Effector CD4-positive, alpha-beta T cell (primary cell): Measurements from ENCODE around the gene FOXA2.
"Not testable (repeated sequence)": the region's sequence is repeated elsewhere in the genome, so short reads cannot be mapped to it uniquely, and the experiment has no call there.

ENCODE experiments used
- DNase-seq: peaks from one replicate; pipeline ENCODE4 v3.0.0-alpha.2; 2020

Gene FOXA2

DNA sequence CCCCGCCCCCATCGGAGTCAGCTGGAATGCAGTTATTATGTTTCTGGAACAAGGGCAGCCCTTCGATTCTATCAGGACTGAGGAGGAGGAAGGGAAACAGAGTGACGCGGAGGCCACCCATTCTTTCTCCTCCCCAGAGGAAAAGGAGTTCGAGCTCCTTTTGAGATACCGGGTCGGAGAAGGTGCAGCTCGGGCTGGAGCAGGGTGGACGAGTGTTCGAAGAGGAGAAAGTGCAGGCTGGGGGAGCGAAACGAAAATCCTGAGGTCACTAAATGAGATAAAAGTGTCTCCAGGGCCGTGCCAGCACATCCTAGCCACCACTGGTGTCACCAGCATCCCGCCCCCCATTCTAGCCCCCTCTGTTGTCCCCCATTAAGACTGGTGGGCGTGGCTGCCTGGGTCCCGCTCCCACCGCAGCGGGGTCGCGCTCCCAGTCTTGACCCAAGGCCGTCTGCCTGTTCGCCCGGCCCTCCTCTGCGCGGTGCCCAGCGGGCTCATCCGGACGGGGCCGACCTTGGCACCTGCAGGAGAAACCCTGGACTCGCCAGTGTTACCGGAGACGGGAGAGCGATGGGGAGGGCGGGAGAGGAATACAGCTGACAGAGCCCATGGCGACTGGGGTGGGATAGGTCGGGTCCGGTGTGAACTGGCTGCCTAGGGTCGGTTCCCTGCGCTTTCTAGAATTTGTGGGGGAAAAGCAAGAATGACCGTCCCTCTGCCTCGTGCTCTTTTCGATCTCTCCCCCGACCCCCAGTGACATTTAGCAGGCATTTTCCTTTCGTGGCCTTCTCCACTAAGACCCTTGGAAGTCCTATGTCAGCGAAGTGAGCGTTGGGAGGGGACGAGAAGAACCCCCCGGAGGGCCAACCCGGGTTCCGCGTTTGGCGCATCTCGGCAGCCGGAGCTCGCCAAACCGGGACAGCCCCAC, 16.2 kb downstream of the FOXA2 start:
- no peak for DNase-seq

DNA sequence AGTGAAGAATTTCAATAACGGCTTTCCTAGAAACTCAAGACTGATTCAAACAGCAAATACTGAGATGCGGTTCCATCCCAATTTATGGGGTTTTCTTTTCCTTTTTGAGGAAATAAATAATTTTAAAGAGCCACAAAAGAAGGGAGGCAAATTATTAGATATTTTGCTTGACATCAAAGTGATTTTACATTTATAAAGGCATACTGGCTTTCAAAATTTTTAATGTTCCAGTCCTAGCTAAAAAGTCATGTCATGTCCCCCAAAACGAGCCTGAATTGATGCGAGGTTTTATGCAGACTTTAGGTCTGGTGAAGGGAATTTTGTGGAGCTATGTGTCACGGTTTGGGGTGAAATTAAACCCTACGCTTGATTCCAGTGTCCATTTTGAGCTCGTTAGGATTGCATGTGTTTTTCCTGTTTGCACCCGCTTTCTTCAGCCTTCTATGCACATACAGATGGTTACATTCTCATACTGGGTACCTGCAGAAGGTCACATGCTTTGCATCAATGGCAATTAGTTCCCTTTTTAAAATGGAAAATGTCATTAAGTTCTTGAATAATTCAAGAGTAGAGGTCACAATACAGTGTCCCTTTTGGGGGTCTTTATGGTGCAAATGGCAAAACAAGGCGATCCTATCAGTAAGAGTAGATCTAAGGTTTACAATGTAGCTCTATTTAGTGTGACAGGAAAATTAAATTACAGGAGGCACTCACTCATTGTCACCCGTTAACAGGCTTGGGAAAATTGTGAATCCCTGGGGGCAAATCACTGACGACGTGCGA, 17.3 kb downstream of the FOXA2 start:
- no peak for DNase-seq

DNA sequence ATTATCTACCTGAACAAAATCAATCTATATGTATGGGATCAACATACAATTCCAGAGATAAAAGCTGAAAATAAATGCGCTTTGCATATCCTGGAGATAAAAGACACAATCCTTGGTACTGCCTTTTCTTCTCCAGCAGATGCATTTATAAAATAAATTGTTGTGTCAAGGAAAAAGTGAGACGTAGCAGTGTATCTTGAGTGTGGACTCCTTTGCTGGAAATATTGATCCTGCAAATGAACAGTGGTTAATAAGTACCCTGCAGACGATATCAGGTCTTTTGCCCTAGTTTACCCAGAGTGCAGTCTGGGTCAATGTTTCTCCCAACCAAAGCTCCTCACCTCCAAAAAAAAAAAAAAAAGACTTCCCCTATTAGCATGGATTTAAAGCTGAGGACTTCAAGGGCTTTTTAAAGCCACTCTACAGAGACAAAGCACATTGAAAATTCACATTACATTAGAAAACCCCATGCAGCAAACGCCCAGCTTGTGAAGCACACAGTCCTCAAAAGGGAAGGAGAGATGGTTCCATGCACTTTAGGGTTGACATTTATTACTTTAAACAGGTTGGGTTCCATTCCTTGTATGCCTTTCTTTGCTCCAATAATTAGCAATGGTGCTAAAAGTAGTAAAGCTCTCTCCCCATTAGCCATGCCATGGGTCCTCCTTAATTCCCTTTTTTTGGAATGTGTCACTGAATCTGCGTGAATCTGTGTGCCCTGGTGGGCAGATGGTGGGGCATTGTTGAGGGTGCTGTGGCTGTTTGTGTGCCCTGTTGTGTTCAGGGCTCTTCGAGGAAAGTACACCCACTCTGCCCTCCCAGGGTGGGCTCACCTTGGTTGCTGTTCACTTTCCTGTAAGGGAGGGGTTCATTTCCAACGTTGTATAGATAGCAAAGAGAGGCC, 21.1 kb downstream of the FOXA2 start:
- no peak for DNase-seq

DNA sequence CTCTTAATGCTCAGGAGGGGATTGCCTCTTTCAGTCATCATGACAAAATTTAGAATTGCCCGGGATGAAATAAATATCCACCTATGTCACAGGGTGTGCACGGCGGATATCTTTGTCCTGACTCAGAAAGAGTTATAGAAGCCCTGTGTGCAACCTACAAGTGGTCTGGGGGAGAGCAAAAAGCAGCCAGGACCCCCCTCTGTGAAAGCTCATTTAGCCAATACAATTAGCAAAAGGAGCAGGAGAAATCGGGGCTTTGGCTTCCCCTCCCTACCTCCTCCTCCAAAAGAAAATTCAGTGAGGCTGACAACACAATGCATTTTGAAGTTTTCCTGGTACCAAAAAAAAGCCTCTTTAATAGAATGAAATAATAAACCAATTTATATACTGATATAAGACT, 21.8 kb downstream of the FOXA2 start:
- no peak for DNase-seq

DNA sequence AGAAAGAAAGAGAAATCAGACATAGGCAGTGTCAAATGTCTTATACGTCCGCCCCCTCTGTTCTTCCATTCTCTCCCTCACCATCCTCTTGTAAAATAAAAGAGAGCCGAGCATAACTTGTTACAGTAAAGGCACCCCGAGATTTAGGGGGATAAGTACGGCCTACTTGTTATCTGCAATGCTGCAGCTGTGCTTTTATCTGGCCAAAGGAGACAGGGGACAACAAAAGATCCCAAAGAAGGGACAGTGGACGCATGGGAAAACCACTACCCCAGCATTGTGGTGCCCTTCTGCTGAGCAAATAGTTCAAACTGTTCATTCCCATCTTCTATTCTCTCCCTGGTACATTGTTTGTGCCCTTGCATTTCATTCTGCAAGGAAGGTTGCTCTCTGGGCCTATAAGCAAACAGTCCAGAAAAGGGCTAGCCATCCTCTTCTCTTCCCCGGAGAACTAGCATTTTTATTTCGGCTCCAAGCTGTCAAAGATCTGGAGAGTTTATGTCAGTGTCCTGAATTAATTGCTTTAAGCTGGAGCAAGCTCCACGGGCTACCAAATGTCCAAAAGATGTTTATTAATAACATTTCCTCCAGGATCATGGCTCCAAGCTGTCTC, 22.3 kb downstream of the FOXA2 start:
- no peak for DNase-seq

DNA sequence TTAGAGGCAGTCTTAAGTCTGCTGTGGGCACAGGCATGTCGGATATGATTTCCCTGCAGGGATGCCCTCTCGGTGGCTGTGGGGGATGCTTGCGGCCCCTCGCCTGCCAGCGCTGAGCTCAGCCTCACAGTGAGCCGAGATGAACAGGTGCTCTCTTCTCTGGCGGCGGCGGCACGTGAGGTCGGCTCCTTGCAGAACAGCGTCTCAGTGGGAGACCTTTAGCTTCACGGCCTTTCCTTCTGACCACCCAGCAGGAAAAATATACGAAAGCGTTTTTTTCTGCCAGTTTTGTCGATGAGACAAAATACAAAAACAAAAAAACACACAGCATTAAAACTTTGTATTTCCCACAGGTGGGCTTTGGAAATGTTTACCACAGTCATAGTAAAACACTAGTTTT, 23.6 kb downstream of the FOXA2 start:
- DNase-seq = no peak

DNA sequence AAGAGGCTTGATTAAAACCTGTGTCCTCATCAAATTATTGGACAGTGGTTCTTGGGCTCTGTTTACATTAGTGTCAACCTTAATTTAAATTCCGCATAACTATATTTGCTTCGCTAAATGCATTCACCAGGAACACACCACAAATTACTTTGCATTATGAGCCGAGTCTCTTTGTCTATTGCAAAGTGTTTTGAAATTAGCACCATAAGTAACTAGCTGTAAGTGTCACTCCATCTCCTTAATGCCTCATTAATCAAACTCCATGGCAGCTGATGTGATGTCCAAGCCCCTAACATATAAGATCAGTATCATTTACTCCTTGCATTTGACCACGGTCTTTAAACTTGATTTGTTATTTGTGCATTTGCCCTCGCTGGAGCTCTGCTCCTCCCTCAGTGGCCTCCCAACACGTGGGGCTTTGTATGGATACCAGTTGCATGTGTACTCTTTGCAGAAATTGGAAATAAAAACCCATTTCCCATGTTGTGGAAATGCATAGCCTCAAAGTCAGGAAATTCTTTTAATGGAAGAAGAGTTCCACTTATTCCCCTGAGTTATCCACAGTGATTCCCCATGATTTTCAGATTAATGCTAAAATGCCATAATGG, 24.6 kb downstream of the FOXA2 start:
- no peak for DNase-seq

DNA sequence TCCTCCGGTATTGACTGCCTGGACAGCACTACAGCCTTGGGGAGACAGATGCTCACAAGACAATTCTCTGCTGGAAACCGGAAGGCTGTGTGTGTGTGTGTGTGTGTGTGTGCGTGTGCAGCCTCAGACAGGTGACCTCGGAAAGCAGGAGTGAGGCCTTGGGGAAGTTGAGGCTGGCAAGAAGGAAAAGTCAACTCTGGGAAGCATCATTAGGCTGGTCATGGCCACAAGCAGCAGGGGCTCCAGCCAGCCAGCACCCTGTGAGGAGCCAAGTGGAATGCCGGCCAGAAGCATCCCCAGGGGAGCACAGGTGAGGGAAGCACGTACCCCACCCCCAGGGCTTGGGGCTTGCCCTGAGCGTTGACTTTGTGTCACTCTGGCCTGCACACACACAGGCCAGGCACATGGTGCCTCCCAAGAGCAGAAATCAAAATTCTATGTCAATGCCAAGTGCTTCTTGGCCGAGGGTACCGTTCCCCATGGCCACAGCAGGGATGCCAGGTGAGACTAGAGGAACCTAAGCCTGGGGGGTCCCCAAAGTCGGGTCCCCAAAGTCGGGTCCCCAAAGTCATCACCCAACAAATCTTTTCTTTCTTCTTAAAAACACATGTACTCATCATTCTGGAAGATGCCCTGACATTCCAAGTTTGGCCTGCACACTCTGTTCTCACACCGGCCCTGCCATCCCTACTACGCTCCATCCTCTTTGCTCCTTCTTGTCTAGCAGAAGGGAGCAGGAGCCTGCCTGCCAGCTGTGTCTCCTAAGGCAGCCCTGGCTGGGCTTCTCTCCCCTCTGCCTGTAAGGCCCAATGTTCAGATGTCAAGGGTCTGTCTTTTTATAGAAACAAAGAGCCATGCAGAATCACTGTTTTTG, 26.7 kb downstream of the FOXA2 start:
- DNase-seq = no peak

DNA sequence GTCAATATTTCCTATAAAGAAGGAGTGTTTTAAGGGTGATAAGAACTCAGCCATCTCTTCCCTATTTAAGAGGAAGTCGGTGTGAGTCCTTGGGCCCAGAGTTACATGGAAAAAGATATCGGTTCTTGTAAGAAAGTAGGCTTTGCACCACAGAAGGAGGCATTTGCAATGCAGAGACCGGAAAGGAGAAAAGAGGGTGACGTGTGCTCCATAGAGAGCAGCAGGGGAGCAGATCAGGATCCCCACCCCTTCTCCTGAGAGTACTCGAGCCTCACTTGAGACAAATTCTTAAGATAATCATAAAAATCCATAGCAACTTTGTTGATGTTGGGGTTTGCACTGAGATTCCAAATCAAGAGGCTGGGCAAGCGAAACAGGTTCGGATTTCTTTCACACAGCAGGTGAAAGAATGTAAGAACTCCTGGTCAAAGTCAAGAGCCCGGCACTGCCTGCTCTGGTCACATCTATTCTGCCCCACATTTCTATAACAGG, 27.8 kb downstream of the FOXA2 start:
- DNase-seq = no peak

DNA sequence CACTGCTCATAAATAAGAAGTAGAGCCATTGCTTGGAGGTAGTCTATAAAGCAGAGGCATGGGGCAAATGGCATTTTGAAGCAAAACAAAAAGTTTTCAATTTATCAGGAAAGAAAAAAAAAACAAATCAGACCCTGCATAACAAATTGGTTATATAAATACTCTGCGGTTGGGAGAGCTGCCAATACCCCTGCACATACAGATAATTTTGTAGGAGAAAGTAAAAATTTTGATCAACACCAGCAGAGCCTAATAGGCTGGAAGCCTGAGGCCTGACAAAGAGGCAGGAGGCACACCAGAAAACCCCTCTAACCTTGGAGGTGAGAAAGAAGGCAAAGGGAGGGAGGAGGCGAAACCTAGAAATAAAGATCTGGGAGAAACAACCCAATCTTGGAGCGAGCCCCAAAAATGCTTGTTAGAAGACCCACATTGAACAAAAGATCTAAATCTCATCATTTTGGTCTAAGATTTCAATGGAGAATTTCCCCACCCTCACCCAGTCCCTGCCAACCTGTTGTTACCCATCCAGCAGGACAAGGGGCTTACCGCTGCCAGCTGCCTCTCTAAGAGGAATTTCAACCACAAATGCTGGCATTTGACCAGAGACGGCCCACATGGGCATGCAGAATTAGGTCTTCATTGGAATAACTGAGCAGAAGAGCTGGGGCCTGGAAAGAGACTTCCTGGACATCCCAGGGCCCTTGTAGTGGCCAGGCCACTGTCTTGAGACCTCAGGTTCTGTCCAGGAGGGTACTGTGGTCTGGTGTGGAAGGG, 28.4 kb downstream of the FOXA2 start:
- DNase-seq = no peak

DNA sequence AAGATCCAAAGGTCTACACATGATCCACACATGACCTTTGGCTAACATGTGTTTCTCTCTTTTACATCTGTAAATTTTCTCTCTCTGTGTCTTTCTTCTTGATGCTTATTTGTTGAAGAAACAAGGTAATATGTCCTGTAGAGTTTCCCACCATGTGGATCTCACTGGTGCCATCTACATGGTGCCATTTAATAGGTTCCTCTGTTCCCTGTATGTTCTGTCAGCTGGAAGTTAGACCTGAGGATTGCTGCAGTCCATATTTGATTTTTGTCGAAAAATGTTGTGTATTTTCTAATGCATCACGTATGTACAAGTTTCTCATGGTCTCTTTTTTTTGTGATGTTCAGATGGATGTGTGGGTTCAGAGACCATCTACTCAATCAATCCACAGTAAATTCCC, 30.0 kb downstream of the FOXA2 start:
- DNase-seq = no peak

DNA sequence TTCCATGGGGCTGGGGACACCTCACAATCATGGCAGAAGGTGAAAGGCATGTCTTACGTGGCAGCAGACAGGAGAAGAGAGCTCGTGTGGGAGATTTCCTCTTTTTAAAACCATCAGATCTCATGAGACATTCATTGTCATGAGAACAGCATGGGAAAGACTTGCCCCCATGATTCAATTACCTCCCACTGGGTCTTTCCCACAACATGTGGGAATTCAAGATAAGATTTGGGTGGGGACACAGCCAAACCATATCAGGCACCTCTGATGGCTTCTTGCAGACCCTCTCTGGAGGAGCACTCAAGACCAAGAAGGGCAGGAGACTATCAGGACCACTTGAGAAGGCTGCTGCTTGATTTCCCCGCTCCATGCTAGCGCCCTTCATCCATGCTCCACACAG, 33.9 kb downstream of the FOXA2 start:
- not testable (repeated sequence) for DNase-seq

DNA sequence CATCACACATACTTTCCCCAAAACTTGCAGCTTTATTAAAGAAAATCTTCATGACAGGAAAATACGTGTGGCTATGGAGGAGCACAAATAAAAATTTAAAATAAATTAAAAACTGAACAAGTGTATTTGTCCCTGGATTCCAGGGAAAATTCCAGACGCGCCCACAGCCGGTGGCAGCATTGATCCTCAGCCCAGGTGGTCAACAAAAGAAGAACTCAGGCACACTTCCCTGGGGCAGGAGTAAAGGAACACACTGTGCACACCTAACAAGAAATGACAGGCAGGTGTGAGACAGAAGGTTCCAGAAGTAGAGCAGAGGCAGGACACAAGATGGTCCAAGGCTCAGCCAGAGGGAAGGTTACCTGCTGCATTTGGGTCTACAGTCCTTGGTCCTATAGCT, 36.3 kb downstream of the FOXA2 start:
- DNase-seq = no peak

DNA sequence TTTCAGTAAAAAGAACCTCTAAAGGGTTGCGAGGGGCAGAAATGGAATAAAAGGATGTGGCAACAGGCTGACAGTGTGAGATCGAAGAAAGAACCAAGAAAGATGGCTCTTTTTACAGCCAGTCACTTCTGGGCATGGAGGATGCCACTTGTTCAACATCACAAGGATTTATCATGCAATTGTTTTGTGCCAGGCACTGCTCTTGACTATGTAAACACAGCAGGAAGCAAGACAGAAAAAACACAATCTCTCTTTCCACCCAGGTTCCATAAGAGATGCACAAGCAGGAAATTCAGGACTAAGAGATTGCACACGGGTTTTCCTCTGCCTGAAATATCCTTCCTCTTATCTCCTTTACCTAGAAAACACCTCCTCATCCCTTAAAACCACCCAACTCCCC, 38.0 kb downstream of the FOXA2 start:
- no peak for DNase-seq

DNA sequence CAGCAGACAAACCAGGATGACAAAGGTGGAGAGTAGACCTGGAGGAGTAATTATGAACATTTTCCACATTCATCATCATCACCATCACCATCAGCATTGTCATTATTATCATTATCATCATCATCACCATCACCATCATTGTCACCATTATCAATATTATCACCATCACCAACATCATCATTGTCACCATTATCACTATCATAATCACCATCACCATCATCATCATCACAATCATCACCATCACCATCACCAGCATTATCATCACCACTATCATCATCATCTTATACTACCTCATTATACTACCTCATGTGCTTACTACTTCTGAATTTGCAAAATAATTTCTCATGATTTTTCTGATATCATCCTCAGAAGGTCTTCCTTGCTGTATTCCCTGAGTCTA, 39.3 kb downstream of the FOXA2 start:
- no peak for DNase-seq

DNA sequence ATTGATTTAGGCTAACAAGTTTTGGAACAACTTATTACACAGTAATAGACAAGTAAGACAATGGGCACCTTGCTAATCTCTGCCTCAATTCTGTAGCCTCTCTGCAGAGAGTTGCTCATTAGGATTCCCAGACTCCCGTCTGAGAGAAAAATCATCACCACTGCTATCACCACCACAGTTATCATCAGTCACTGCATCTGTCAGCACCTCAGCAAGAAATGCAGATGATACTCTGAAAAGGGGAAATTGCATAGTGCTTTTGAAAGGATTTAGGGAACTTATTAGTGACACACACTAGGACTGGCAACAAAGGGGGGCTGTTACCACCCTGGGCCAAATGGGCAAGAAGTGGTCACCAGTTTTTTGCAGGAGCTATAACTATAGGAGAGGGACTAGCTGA, 39.9 kb downstream of the FOXA2 start:
- no peak for DNase-seq

DNA sequence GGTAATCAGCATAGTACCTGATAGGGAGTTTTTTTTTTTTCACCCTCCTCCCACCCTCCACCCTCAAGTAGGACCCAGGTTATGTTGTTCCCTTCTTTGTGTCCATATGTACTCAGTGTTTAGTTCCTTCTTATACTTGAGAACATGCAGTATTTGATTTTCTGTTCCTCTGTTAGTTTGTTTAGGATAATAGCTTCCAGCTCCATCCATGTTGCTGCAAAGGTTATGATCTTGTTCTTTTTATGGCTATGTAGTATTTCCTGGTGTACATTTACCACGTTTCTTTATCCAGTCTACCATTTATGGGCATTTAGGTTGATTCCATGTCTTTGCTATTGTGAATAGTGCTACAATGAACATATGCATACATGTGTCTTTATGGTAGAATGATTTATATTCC, 41.9 kb downstream of the FOXA2 start:
- DNase-seq = no peak

DNA sequence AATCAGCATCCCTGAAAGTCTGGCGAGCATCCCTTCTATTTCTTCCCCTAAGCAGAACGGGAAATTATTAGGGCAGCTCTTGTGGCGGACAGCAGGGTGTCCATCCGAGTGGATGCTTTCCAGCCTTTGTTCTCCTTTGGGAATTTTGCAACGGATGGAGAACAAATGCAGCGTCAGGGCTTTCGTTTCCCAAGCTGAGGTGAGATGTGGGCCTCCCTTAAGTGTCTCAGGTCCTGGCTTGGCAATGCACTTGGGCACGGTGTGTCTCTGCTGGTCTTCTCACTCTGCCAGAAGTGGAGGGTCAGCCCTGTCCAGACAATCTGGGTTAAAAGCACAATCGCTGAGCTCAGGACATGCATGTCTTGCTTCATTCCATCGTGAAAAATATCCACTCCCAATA, 43.5 kb downstream of the FOXA2 start:
- no peak for DNase-seq

DNA sequence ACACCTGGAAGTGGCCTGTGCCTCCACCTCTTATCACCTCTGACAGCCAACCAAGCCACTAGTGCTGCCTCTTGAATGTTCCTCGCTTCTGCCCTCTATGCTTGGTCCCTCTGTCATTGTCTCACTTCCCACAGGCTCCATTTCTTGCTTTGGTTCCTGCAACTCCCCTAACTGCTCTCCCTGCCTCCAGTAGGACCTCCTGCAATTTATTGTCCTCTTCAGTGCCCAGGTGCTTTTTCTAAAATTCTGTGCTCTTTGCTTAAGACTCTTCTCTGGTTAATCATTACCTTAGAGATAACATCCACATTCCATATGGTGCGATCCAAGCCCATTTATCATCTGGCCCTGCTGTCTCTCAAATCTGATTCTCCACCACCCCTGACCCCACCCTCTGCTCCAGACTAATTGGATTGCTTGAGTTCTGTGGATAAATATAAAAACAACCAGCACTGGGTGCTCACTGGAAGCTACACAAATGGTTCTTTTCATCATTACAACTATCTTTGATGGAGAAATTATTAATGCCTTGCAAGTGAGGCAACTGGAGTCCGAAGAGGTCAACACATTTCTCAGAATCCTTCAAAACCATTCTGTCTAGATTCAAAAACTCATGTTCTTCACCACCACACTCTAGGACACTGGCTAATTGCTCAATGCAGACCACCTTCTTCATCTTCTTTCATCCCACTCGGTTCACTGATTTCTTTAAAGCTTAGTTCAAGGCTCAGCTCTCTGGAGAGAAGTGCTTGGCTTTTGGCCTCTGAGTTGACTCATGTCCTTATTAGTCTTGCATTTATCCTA, 47.2 kb downstream of the FOXA2 start:
- DNase-seq = no peak
